B cell (primary cell): ENCODE data around the gene LUZP4.

Experiments used
- EZH2 ChIP-seq: IDR thresholded peaks from 2 replicates; pipeline ENCODE4 v1.6.1; 2012; ENCODE audit warnings: borderline replicate concordance, low read depth, mild to moderate bottlenecking, moderate library complexity, low read length; ENCODE audit not compliant: insufficient read depth, poor library complexity, severe bottlenecking
- TF ChIP-seq, protein P1 (sequence below): fragments of 200-600 bp; IDR thresholded peaks from one replicate; pipeline ENCODE4 v1.8.0; 2022; ENCODE audit warnings: antibody characterized with exemption, mild to moderate bottlenecking

DNA sequence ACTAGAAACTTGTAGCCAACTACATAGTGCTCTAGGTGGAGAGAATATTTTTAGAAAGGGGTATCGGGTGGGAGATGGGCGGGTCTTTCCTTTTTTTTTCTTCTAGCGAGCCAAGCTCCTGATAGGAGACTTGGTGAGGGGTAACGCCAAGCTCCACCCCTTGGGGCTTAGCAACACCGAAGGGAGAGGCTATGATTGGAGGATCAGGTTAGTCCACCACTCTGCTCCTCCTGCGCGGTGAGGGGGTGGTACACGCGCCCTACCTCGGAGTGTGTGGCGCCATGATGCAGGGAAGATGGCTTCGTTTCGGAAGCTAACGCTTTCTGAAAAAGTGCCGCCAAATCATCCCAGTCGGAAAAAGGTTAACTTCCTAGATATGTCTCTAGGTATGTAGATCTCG is at the start of gene LUZP4:
- TF ChIP-seq, protein P1, sequence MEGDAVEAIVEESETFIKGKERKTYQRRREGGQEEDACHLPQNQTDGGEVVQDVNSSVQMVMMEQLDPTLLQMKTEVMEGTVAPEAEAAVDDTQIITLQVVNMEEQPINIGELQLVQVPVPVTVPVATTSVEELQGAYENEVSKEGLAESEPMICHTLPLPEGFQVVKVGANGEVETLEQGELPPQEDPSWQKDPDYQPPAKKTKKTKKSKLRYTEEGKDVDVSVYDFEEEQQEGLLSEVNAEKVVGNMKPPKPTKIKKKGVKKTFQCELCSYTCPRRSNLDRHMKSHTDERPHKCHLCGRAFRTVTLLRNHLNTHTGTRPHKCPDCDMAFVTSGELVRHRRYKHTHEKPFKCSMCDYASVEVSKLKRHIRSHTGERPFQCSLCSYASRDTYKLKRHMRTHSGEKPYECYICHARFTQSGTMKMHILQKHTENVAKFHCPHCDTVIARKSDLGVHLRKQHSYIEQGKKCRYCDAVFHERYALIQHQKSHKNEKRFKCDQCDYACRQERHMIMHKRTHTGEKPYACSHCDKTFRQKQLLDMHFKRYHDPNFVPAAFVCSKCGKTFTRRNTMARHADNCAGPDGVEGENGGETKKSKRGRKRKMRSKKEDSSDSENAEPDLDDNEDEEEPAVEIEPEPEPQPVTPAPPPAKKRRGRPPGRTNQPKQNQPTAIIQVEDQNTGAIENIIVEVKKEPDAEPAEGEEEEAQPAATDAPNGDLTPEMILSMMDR: no peak
- no peak for TF ChIP-seq EZH2
